Measurements from ENCODE around the gene COX8A.

GRCh38 chr11:64018310-64018709, 43.9 kb downstream of the COX8A start:
- TF ChIP-seq CTCF (IDR thresholded peaks at IDR 0.05; ENCODE audit: low read length) (no peak), EZH2 (optimal IDR thresholded peaks at IDR 0.05; ENCODE audit: low read depth, low read length) (no peak)
